ENCODE data around the gene HSFX2.
"Not testable (repeated sequence)": the region's sequence is repeated elsewhere in the genome, so short reads cannot be mapped to it uniquely, and the experiment has no call there.

HSFX2 gene

GRCh38 chrX:149590993-149591392 is 4.1 kb downstream of the HSFX2 start:
- DNase-seq (ENCODE audit: low spot score): not testable (repeated sequence)

GRCh38 chrX:149587359-149587758 is 7.8 kb downstream of the HSFX2 start, which contains the start of gene MAGEA9B:
Gene MAGEA9B, minus strand, starts transcription at chrX:149587459. Its CDS starts 4,280 bp downstream, at chrX:149583179.
- not testable (repeated sequence) for DNase-seq (ENCODE audit: low spot score)

GRCh38 chrX:149585631-149586030 is 9.5 kb downstream of the HSFX2 start:
- not testable (repeated sequence) for DNase-seq (ENCODE audit: low spot score)

GRCh38 chrX:149573456-149573855 is 21.7 kb downstream of the HSFX2 start:
- DNase-seq (ENCODE audit: low spot score): not testable (repeated sequence)

- no peak for DNase-seq (ENCODE audit: low spot score)
These were observed 22.4 kb downstream of the HSFX2 start for GRCh38 chrX:149572743-149573142.

- DNase-seq (ENCODE audit: low spot score): no peak
These were observed 23.3 kb downstream of the HSFX2 start for GRCh38 chrX:149571770-149572169.

- no peak for DNase-seq (ENCODE audit: low spot score)
These were observed 24.4 kb downstream of the HSFX2 start for GRCh38 chrX:149570668-149571067.

- DNase-seq (ENCODE audit: low spot score): no peak
These were observed 25.3 kb downstream of the HSFX2 start for GRCh38 chrX:149569770-149570169.

GRCh38 chrX:149568701-149569296 is 26.3 kb downstream of the HSFX2 start:
- no peak for DNase-seq (ENCODE audit: low spot score)

- no peak for DNase-seq (ENCODE audit: low spot score)
These were observed 27.3 kb downstream of the HSFX2 start for GRCh38 chrX:149567621-149568417.

- DNase-seq (ENCODE audit: low spot score): no peak
These were observed 31.8 kb downstream of the HSFX2 start for GRCh38 chrX:149563359-149563758.

GRCh38 chrX:149555251-149555650 is 39.9 kb downstream of the HSFX2 start:
- DNase-seq (ENCODE audit: low spot score): not testable (repeated sequence)

GRCh38 chrX:149551939-149552248 is 43.2 kb downstream of the HSFX2 start:
- not testable (repeated sequence) for DNase-seq (ENCODE audit: low spot score)

- DNase-seq (ENCODE audit: low spot score): not testable (repeated sequence)
These were observed 43.7 kb downstream of the HSFX2 start for GRCh38 chrX:149551245-149551938.

- DNase-seq (ENCODE audit: low spot score): not testable (repeated sequence)
These were observed 44.7 kb downstream of the HSFX2 start for GRCh38 chrX:149550454-149550853.

- not testable (repeated sequence) for DNase-seq (ENCODE audit: low spot score)
These were observed 45.4 kb downstream of the HSFX2 start, which contains the start of gene HSFX3 for GRCh38 chrX:149549701-149550100. Gene HSFX3, minus strand, starts transcription at chrX:149549924. Its CDS starts 72 bp downstream, at chrX:149549852.

GRCh38 chrX:149547782-149548181 is 47.3 kb downstream of the HSFX2 start:
- DNase-seq (ENCODE audit: low spot score): not testable (repeated sequence)

- DNase-seq (ENCODE audit: low spot score): not testable (repeated sequence)
These were observed 48.2 kb downstream of the HSFX2 start for GRCh38 chrX:149546962-149547361.

- DNase-seq (ENCODE audit: low spot score): not testable (repeated sequence)
These were observed 49.3 kb downstream of the HSFX2 start for GRCh38 chrX:149545545-149546543.

All from iPS-NIHi11 (cell line).